OCI-LY7 (cell line): ENCODE data around the gene OSER1. TPM values are rescaled to one million over a fixed set of nuclear protein-coding genes. Genes with fewer than 3 reads are reported as not detected.
"Not testable (repeated sequence)": the region's sequence is repeated elsewhere in the genome, so short reads cannot be mapped to it uniquely, and the experiment has no call there.

Experiments
- BruUV-seq: library from RNA; stranded (reverse); fragments of 400-500 nt; replicated peaks from 2 replicates; lab custom pipeline; 2021; lab: Mats Ljungman, UMichigan
- CTCF ChIA-PET: fragments of 300-600 bp; sonication (Branson Sonifier 250); formaldehyde crosslinking; loops from one replicate; lab custom pipeline; 2022; ENCODE audit warnings: antibody characterized with exemption; ENCODE audit not compliant: unreplicated experiment; lab: Charles Lee
- POLR2A ChIA-PET: fragments of 300-600 bp; sonication (Branson Sonifier 250); formaldehyde crosslinking; loops from one replicate; lab custom pipeline; 2022; ENCODE audit warnings: antibody characterized with exemption; lab: Charles Lee
- DNase-seq: peaks from one replicate; pipeline ENCODE4 v3.0.0-alpha.2; 2015; ENCODE audit warnings: low spot score
- H2AFZ ChIP-seq: fragments of 200-600 bp; sonication (generic), shearing (Covaris generic); 2 replicates; pipeline ENCODE4 v1.6.1; 2014; ENCODE audit warnings: mild to moderate bottlenecking, antibody characterized with exemption, low read length, moderate library complexity
- H3K27ac ChIP-seq: fragments of 200-600 bp; sonication (generic); 2 replicates; pipeline ENCODE4 v1.5.1; 2014; ENCODE audit warnings: mixed run types, low read depth, mild to moderate bottlenecking, moderate library complexity, low read length, inconsistent platforms; ENCODE audit not compliant: poor library complexity, severe bottlenecking
- H3K36me3 ChIP-seq: fragments of 200-600 bp; sonication (generic); 2 replicates; pipeline ENCODE4 v1.6.1; 2014; ENCODE audit warnings: mild to moderate bottlenecking, antibody characterized with exemption, low read length, moderate library complexity, mixed read lengths; ENCODE audit not compliant: insufficient read depth
- H3K4me1 ChIP-seq: fragments of 200-600 bp; sonication (generic); 2 replicates; pipeline ENCODE4 v1.5.1; 2014; ENCODE audit warnings: mild to moderate bottlenecking, low read length; ENCODE audit not compliant: insufficient read depth, poor library complexity, severe bottlenecking
- H3K4me2 ChIP-seq: fragments of 200-600 bp; sonication (generic); 2 replicates; pipeline ENCODE4 v1.6.1; 2014; ENCODE audit warnings: mild to moderate bottlenecking, low read length
- H3K4me3 ChIP-seq: fragments of 200-600 bp; sonication (generic); 2 replicates; pipeline ENCODE4 v1.5.1; 2014; ENCODE audit warnings: mild to moderate bottlenecking, low read depth, low read length; ENCODE audit not compliant: poor library complexity, severe bottlenecking
- H3K79me2 ChIP-seq: fragments of 200-600 bp; sonication (generic); 2 replicates; pipeline ENCODE4 v1.6.1; 2016; ENCODE audit warnings: low read depth, mild to moderate bottlenecking, low read length, moderate library complexity, mixed read lengths; ENCODE audit not compliant: insufficient read depth
- H3K9me2 ChIP-seq: fragments of 200-600 bp; sonication (generic); 2 replicates; pipeline ENCODE4 v1.6.1; 2016; ENCODE audit warnings: mild to moderate bottlenecking, low read length, mixed read lengths; ENCODE audit not compliant: insufficient read depth
- H3K9me3 ChIP-seq: fragments of 200-600 bp; sonication (generic); 2 replicates; pipeline ENCODE4 v1.6.1; 2014; ENCODE audit warnings: mild to moderate bottlenecking, mixed run types, low read length, mixed read lengths
- H4K20me1 ChIP-seq: fragments of 200-600 bp; sonication (generic); 2 replicates; pipeline ENCODE4 v1.6.1; 2014; ENCODE audit warnings: mild to moderate bottlenecking, antibody characterized with exemption, low read length, moderate library complexity, mixed read lengths; ENCODE audit not compliant: insufficient read depth
- EZH2phosphoT487 ChIP-seq: fragments of 200-600 bp; sonication (generic); IDR thresholded peaks from 2 replicates; pipeline ENCODE4 v1.6.1; 2018; ENCODE audit warnings: low read depth, borderline replicate concordance, mild to moderate bottlenecking, mixed run types, antibody characterized with exemption, low read length, moderate library complexity, mixed read lengths
- intact Hi-C: fragments of 100-400 bp; cut with micrococcal nuclease; formaldehyde crosslinking; loops from one replicate; pipeline ENCODE4 v1.10.0; 2022; ENCODE audit not compliant: unreplicated experiment
- total RNA-seq, 2 experiments: library from RNA; depleted of rRNA in 1 of 2; stranded (reverse); fragments of >200 nt in 1 of 2; shearing (Covaris generic) in 1 of 2; gene quantifications; 2 replicates each; pipeline ENCODE4 v1.2.3, GENCODE V29; 2014 to 2022
- TF ChIP-seq, protein P1 (sequence below): fragments of 200-600 bp; sonication (generic); conservative IDR thresholded peaks from 2 replicates; pipeline ENCODE4 v1.5.1; 2014; ENCODE audit warnings: mild to moderate bottlenecking, antibody characterized with exemption, low read length, moderate library complexity, mixed read lengths

Gene OSER1
- total RNA-seq, 2 experiments from 2014 or later: 28.1 to 31.9 TPM

DNA sequence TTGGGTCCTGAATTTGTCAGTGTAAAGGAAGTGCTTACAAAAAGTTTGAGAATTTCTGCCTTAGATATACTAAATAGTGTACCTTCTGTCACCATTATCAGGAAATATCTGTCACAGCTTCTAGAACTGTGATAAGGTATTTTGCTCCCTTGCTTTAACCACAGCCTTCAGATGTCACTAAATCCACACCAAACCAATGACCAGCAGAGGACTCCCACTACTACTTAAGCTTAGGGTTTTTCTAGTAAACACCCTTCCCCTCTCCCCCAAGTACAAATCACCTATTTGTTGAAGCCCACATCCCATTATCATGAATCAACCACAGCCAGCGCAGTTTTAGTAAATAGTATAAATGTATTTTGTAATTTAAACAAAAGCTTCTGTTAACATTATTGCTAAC is 15.0 kb downstream of the OSER1 start:
- no peaks in the 10 kb centered on the region for H4K20me1 ChIP-seq

DNA sequence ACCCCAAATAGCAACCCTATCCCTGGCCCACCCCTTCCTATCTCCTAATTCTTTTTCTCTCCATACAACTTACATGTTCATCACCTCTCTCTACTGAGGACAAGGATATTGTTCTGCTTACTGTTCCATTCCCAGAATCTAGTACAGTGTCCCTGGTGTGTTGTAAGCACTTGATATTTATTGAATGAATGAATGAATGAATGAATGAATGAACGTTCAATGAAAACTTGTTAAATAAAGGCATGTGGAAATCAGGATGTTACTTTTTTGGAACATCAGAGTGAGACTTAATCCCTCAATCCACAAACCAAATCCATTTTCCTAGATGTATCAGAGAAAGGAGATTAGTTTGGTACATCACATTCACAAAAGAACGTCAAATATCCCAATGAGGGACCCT is 16.8 kb downstream of the OSER1 start:
- BruUV-seq: no TSS peak
- TF ChIP-seq, protein P1, sequence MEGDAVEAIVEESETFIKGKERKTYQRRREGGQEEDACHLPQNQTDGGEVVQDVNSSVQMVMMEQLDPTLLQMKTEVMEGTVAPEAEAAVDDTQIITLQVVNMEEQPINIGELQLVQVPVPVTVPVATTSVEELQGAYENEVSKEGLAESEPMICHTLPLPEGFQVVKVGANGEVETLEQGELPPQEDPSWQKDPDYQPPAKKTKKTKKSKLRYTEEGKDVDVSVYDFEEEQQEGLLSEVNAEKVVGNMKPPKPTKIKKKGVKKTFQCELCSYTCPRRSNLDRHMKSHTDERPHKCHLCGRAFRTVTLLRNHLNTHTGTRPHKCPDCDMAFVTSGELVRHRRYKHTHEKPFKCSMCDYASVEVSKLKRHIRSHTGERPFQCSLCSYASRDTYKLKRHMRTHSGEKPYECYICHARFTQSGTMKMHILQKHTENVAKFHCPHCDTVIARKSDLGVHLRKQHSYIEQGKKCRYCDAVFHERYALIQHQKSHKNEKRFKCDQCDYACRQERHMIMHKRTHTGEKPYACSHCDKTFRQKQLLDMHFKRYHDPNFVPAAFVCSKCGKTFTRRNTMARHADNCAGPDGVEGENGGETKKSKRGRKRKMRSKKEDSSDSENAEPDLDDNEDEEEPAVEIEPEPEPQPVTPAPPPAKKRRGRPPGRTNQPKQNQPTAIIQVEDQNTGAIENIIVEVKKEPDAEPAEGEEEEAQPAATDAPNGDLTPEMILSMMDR: no peak
- no peak overlapping the region for H3K27ac ChIP-seq
- no peak for DNase-seq
- POLR2A ChIA-PET: no interaction called here
- no peak overlapping the region for H3K4me3 ChIP-seq
- H3K36me3 ChIP-seq: peaks cover 31% of the 10 kb centered on the region
- no peaks in the 10 kb centered on the region for H3K9me2 ChIP-seq
- CTCF ChIA-PET: no interaction called here
- intact Hi-C loops: no loop called here
- H3K4me2 ChIP-seq: no peak overlapping the region
- H4K20me1 ChIP-seq: no peaks in the 10 kb centered on the region
- H2AFZ ChIP-seq: no peak overlapping the region
- no peaks in the 10 kb centered on the region for H3K79me2 ChIP-seq
- H3K9me3 ChIP-seq: no peaks in the 10 kb centered on the region
- H3K4me1 ChIP-seq: no peaks in the 10 kb centered on the region

More for the DNA sequence above, 15.0 kb downstream of the OSER1 start:
- Histone ChIP-seq H3K4me1 (no peaks in the 10 kb centered on the region), H3K4me3 (no peak overlapping the region), H3K27ac (no peak overlapping the region), H2AFZ (no peak overlapping the region), H3K9me2 (no peaks in the 10 kb centered on the region), H3K4me2 (no peak overlapping the region), H3K79me2 (no peaks in the 10 kb centered on the region; the same call in 1 of the 2 replicates), H3K36me3 (peaks cover 49% of the 10 kb centered on the region), H3K9me3 (no peaks in the 10 kb centered on the region)
- ChIA-PET CTCF (no interaction called here), POLR2A (no interaction called here)
- DNase-seq: no peak
- intact Hi-C loops: no loop called here
- BruUV-seq: no TSS peak
- no peak for TF ChIP-seq EZH2phosphoT487
- TF ChIP-seq, protein P1: no peak

DNA sequence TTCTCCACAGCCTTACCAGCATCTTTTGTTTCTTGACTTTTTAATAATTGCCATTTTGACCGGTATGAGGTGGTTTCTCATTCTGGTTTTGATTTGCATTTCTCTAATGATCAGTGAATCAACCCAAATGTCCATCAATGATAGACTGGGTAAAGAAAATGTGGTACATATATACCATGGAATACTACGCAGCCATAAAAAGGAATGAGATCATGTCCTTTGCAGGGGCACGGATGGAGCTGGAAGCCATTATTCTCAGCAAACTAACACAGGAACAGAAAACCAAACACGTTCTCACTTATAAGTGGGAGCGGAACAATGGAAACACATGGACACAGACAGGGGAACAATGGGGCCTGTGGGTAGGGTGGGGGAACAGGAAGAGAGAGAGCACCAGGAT is 18.9 kb downstream of the OSER1 start:
- Histone ChIP-seq H3K4me1 (peaks cover 12% of the 10 kb centered on the region), H3K36me3 (peaks cover 13% of the 10 kb centered on the region; the same call in 1 of the 2 replicates)
- H3K79me2 ChIP-seq, BruUV-seq, DNase-seq, intact Hi-C loops, H3K4me2 ChIP-seq, CTCF ChIA-PET, H3K9me3 ChIP-seq, H3K9me2 ChIP-seq, H3K4me3 ChIP-seq, H4K20me1 ChIP-seq, H2AFZ ChIP-seq, H3K27ac ChIP-seq: not testable (repeated sequence)
- POLR2A ChIA-PET: interaction anchor here (0.6 kb wide), 1 partner anchor 21 kb away, joined by 4 read pairs; no protein-coding TSS in a partner anchor
